Measurements from ENCODE around the gene PAIP2.
"Not testable (repeated sequence)": the region's sequence is repeated elsewhere in the genome, so short reads cannot be mapped to it uniquely, and the experiment has no call there.

The PAIP2 gene

DNA sequence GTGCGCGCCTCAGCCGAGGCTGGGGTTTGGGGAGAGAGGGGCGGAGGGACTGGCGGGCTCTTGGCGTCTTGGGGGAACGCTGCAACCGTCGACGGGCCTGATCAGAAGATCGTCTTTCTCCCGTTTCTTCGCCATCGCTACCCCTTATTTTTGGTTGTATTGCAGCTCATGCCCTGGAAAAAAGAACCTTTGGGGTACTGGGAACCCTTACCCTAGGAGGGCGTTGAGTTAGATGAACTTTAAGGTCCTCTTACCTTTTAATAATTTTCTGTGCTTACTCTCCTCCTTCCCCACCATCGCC is 719 bp downstream of the PAIP2 start:
- Histone ChIP-seq H3K36me3 (ENCODE audit: insufficient read depth, low read length) (no peaks in the 10 kb centered on the region), H3K9me3 (ENCODE audit: insufficient read depth, low read depth, low read length) (no peaks in the 10 kb centered on the region), H3K4me1 (ENCODE audit: insufficient read depth, low read length, poor library complexity, severe bottlenecking) (peaks cover 29% of the 10 kb centered on the region), H3F3A (ENCODE audit: low read depth) (peaks cover 3% of the 10 kb centered on the region; the same call in 1 of the 2 replicates), H3K9me2 (replicated peaks; ENCODE audit: low read depth, low read length) (no peaks in the 10 kb centered on the region), H3K9ac (ENCODE audit: low read depth, low read length, poor library complexity, severe bottlenecking) (peak overlapping the region; percentile 92), H4K20me1 (ENCODE audit: insufficient read depth, low read length, poor library complexity, severe bottlenecking) (peaks cover 47% of the 10 kb centered on the region), H3K4me3 (ENCODE audit: low read length, poor library complexity, severe bottlenecking) (peak overlapping the region; percentile 93), H3K27me3 (ENCODE audit: insufficient read depth, low read length, poor library complexity, severe bottlenecking) (no peaks in the 10 kb centered on the region), H3K4me2 (ENCODE audit: low read depth, low read length, poor library complexity, severe bottlenecking) (peak overlapping the region; percentile 96), H3K79me2 (ENCODE audit: insufficient read depth, low read length) (peaks cover 51% of the 10 kb centered on the region), H2AFZ (ENCODE audit: low read length) (peak overlapping the region; percentile 65)
- TF ChIP-seq, protein P1, sequence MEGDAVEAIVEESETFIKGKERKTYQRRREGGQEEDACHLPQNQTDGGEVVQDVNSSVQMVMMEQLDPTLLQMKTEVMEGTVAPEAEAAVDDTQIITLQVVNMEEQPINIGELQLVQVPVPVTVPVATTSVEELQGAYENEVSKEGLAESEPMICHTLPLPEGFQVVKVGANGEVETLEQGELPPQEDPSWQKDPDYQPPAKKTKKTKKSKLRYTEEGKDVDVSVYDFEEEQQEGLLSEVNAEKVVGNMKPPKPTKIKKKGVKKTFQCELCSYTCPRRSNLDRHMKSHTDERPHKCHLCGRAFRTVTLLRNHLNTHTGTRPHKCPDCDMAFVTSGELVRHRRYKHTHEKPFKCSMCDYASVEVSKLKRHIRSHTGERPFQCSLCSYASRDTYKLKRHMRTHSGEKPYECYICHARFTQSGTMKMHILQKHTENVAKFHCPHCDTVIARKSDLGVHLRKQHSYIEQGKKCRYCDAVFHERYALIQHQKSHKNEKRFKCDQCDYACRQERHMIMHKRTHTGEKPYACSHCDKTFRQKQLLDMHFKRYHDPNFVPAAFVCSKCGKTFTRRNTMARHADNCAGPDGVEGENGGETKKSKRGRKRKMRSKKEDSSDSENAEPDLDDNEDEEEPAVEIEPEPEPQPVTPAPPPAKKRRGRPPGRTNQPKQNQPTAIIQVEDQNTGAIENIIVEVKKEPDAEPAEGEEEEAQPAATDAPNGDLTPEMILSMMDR (conservative IDR thresholded peaks at IDR 0.05; ENCODE audit: low read length), result no peak
- TF ChIP-seq EZH2phosphoT487 (IDR thresholded peaks at IDR 0.05; ENCODE audit: borderline replicate concordance), result no peak

DNA sequence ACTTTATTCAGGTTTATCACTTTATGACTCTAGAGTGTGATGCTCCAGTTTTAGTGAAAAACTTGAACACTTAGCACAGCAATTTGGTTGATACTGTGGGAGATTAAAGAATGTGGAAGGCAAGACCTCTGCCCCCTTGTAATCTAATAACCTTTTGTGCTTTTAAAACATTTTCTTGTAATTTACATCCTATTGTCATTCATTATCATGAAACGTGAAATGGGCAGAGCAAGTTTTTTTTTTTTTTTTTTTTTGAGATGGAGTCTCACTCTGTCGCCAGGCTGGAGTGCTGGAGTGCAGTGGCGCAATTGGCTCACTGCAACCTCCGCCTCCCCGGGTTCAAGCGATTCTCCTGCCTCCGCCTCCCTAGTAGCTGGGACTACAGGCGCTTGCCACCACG is 1.8 kb downstream of the PAIP2 start:
- Histone ChIP-seq H3K9me2 (replicated peaks; ENCODE audit: low read depth, low read length) (no peaks in the 10 kb centered on the region), H3K4me1 (ENCODE audit: insufficient read depth, low read length, poor library complexity, severe bottlenecking) (peaks cover 29% of the 10 kb centered on the region), H3K9ac (ENCODE audit: low read depth, low read length, poor library complexity, severe bottlenecking) (peak overlapping the region; percentile 92), H3F3A (ENCODE audit: low read depth) (peaks cover 3% of the 10 kb centered on the region; the same call in 1 of the 2 replicates), H4K20me1 (ENCODE audit: insufficient read depth, low read length, poor library complexity, severe bottlenecking) (peaks cover 56% of the 10 kb centered on the region), H2AFZ (ENCODE audit: low read length) (no peak overlapping the region), H3K79me2 (ENCODE audit: insufficient read depth, low read length) (peaks cover 62% of the 10 kb centered on the region), H3K4me2 (ENCODE audit: low read depth, low read length, poor library complexity, severe bottlenecking) (peak overlapping the region; percentile 96), H3K36me3 (ENCODE audit: insufficient read depth, low read length) (no peaks in the 10 kb centered on the region), H3K9me3 (ENCODE audit: insufficient read depth, low read depth, low read length) (no peaks in the 10 kb centered on the region), H3K27me3 (ENCODE audit: insufficient read depth, low read length, poor library complexity, severe bottlenecking) (no peaks in the 10 kb centered on the region), H3K4me3 (ENCODE audit: low read length, poor library complexity, severe bottlenecking) (peak overlapping the region; percentile 93)
- TF ChIP-seq EZH2phosphoT487 (IDR thresholded peaks at IDR 0.05; ENCODE audit: borderline replicate concordance), result no peak
- TF ChIP-seq, protein P1 (conservative IDR thresholded peaks at IDR 0.05; ENCODE audit: low read length), result no peak

DNA sequence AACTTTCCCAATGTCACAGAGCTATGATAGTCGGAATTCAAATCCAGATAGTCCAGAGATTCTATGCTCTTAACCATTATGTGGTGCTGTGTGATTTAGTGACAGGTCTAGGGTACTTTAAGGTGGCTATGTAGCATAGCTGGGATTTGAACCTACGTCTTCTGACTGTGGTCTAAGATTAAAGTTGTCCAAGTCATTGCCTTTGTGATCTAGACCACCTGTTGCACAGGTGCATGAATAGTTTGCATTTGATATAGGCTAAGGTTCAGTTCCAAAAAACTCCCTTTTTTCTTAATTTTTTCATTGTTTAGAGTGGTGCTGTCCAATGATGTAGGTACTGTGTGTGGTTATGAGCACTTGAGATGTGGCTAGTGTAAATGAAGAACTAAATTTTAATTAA is 2.5 kb downstream of the PAIP2 start:
- Histone ChIP-seq H2AFZ (ENCODE audit: low read length) (no peak overlapping the region), H3K36me3 (ENCODE audit: insufficient read depth, low read length) (no peaks in the 10 kb centered on the region), H3K9me3 (ENCODE audit: insufficient read depth, low read depth, low read length) (no peaks in the 10 kb centered on the region), H3K79me2 (ENCODE audit: insufficient read depth, low read length) (peaks cover 69% of the 10 kb centered on the region), H3K4me1 (ENCODE audit: insufficient read depth, low read length, poor library complexity, severe bottlenecking) (peaks cover 29% of the 10 kb centered on the region), H3K4me2 (ENCODE audit: low read depth, low read length, poor library complexity, severe bottlenecking) (peak overlapping the region; percentile 96), H3K27me3 (ENCODE audit: insufficient read depth, low read length, poor library complexity, severe bottlenecking) (no peaks in the 10 kb centered on the region), H3F3A (ENCODE audit: low read depth) (peaks cover 3% of the 10 kb centered on the region; the same call in 1 of the 2 replicates), H4K20me1 (ENCODE audit: insufficient read depth, low read length, poor library complexity, severe bottlenecking) (peaks cover 63% of the 10 kb centered on the region), H3K9me2 (replicated peaks; ENCODE audit: low read depth, low read length) (no peaks in the 10 kb centered on the region), H3K4me3 (ENCODE audit: low read length, poor library complexity, severe bottlenecking) (peak overlapping the region; percentile 93), H3K9ac (ENCODE audit: low read depth, low read length, poor library complexity, severe bottlenecking) (peak overlapping the region; percentile 92)
- TF ChIP-seq EZH2phosphoT487 (IDR thresholded peaks at IDR 0.05; ENCODE audit: borderline replicate concordance), result no peak
- TF ChIP-seq, protein P1 (conservative IDR thresholded peaks at IDR 0.05; ENCODE audit: low read length), result no peak

DNA sequence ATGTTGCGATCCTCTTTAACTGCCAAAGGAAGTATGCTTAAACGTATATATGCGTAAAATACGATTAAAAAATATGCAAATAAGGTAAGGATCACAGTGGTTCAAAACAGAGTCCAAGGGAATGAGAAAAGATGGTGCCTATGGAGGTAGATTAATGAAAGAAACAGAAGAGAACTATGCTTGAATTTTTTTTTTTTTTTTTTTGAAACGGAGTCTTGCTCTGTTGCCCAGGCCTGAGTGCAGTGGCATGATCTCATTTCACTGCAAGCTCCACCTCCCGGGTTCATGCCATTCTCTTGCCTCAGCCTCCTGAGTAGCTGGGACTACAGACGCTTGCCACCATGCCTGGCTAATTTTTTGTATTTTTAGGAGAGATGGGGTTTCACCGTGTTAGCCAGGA is 3.8 kb downstream of the PAIP2 start:
- not testable (repeated sequence) for H3K9ac ChIP-seq (ENCODE audit: low read depth, low read length, poor library complexity, severe bottlenecking); H3K36me3 ChIP-seq (ENCODE audit: insufficient read depth, low read length); H3F3A ChIP-seq (ENCODE audit: low read depth); H3K27me3 ChIP-seq (ENCODE audit: insufficient read depth, low read length, poor library complexity, severe bottlenecking); H2AFZ ChIP-seq (ENCODE audit: low read length); H3K9me3 ChIP-seq (ENCODE audit: insufficient read depth, low read depth, low read length); H3K9me2 ChIP-seq (replicated peaks; ENCODE audit: low read depth, low read length)
- Histone ChIP-seq H4K20me1 (ENCODE audit: insufficient read depth, low read length, poor library complexity, severe bottlenecking) (peaks cover 75% of the 10 kb centered on the region), H3K4me1 (ENCODE audit: insufficient read depth, low read length, poor library complexity, severe bottlenecking) (peaks cover 29% of the 10 kb centered on the region), H3K79me2 (ENCODE audit: insufficient read depth, low read length) (peaks cover 82% of the 10 kb centered on the region), H3K4me3 (ENCODE audit: low read length, poor library complexity, severe bottlenecking) (peak overlapping the region; percentile 93), H3K4me2 (ENCODE audit: low read depth, low read length, poor library complexity, severe bottlenecking) (peak overlapping the region; percentile 96)

DNA sequence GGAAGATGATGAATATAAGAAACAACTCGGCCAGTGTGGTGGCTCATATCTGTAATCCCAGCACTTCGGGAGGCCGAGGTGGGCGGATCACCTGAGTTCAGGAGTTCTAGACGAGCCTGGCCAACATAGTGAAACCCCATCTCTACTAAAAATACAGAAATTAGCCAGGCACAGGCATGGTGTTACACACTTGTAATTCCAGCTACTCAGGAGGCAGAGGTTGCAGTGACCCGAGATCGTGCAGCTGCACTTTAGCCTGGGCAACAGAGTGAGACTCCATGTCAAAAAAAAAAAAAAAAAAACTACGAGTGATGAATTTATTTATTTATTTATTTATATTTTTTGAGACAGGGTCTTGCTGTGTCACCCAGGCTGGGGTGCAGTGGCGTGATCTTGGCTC is 6.2 kb downstream of the PAIP2 start:
- H3K27me3 ChIP-seq (ENCODE audit: insufficient read depth, low read length, poor library complexity, severe bottlenecking); H3K9me2 ChIP-seq (replicated peaks; ENCODE audit: low read depth, low read length); H3K4me2 ChIP-seq (ENCODE audit: low read depth, low read length, poor library complexity, severe bottlenecking); H3F3A ChIP-seq (ENCODE audit: low read depth); H3K9ac ChIP-seq (ENCODE audit: low read depth, low read length, poor library complexity, severe bottlenecking); H3K9me3 ChIP-seq (ENCODE audit: insufficient read depth, low read depth, low read length); H3K36me3 ChIP-seq (ENCODE audit: insufficient read depth, low read length); H3K4me3 ChIP-seq (ENCODE audit: low read length, poor library complexity, severe bottlenecking); H2AFZ ChIP-seq (ENCODE audit: low read length): not testable (repeated sequence)
- peaks cover 87% of the 10 kb centered on the region for H4K20me1 ChIP-seq (ENCODE audit: insufficient read depth, low read length, poor library complexity, severe bottlenecking)
- H3K79me2 ChIP-seq (ENCODE audit: insufficient read depth, low read length), result peaks cover 100% of the 10 kb centered on the region
- H3K4me1 ChIP-seq (ENCODE audit: insufficient read depth, low read length, poor library complexity, severe bottlenecking), result peaks cover 22% of the 10 kb centered on the region

Measured in Loucy (cell line).